Motor neuron (in vitro differentiated cells): Measurements from ENCODE around the gene GJD3. TPM values are rescaled to one million over a fixed set of nuclear protein-coding genes. Genes with fewer than 3 reads are reported as not detected.

ENCODE experiments used
- ATAC-seq, 8 experiments: fragments of 200-7000 bp; cut with Tn5 transposase; replicated peaks in 6 of 8; 2 replicates each; pipeline ENCODE4 v1.8.0; 2021; ENCODE audit warnings: mild to moderate bottlenecking in 8 of 8, moderate library complexity in 8 of 8
- H3K27ac ChIP-seq, 2 donors: fragments of 250-450 bp; sonication (Bioruptor Pico); 2 replicates each; pipeline ENCODE4 v1.9.0; 2021; ENCODE audit warnings: antibody characterized with exemption in 2 of 2, mild to moderate bottlenecking in 2 of 2, moderate library complexity in 1 of 2
- H3K4me1 ChIP-seq, 2 donors: fragments of 250-450 bp; sonication (Bioruptor Pico); replicated peaks in 1 of 2; 2 replicates each; pipeline ENCODE4 v1.6.1; 2021; ENCODE audit warnings: antibody characterized with exemption in 2 of 2, mild to moderate bottlenecking in 2 of 2, moderate library complexity in 1 of 2
- H3K4me3 ChIP-seq, 5 donors: fragments of 250-450 bp; sonication (Bioruptor Pico); 2 replicates each; pipeline ENCODE4 v1.9.0; 2021; ENCODE audit warnings: antibody characterized with exemption in 5 of 5, mild to moderate bottlenecking in 5 of 5, moderate library complexity in 4 of 5
- WGBS, 10 experiments: fragments of 450-650 bp; shearing (Covaris generic); methylation state at CpG; one replicate each; pipeline ENCODE4 v1.0.0; 2022; 5-methylcytosine and 5-hydroxymethylcytosine counted together
- in situ Hi-C, 9 experiments: fragments of 400-800 bp; cut with MboI; loops; one replicate each; pipeline ENCODE4 v1.15.0; 2021; ENCODE audit warnings: low sequenced_read_pairs in 9 of 9, low pct_unique_long_range_greater_than_20kb in 2 of 9; ENCODE audit not compliant: unreplicated experiment in 9 of 9
- total RNA-seq, 8 experiments: library from RNA; unstranded; fragments of 300-600 nt; gene quantifications; 2 replicates each; pipeline versions ENCODE4 v1.2.3 to v1.2.4, GENCODE V29; 2022

The GJD3 gene
- total RNA-seq, 8 experiments from 2014 or later: 0.36 to 2.8 (median 0.87) TPM; not detected in 1

- Histone ChIP-seq H3K27ac (peak overlapping the region; percentile 85 to 87), H3K4me3 (no peak overlapping the region), H3K4me1 (peaks cover 70 to 72% of the 10 kb centered on the region in 2 donors)
- 20 to 100% (median 82%) methylated on average over 1 of the region's 33 CpGs; no CpG with 5 or more reads in 4 of the 10 experiments for WGBS, 10 experiments
- peak in 5 of 8 experiments; percentile 25 to 78 (median 70) for ATAC-seq
- in situ Hi-C loops: loop anchor here in 6 of 9 experiments (10.0 to 25.0 kb wide), 4 partner anchors 51 to 206 kb away; partner anchors contain the start of genes RARA (in 4 of the 6) and CCR7 (in 1 of the 6)
Observed at GRCh38 chr17:40355804-40356758, 8.5 kb downstream of the GJD3 start.

DNA sequence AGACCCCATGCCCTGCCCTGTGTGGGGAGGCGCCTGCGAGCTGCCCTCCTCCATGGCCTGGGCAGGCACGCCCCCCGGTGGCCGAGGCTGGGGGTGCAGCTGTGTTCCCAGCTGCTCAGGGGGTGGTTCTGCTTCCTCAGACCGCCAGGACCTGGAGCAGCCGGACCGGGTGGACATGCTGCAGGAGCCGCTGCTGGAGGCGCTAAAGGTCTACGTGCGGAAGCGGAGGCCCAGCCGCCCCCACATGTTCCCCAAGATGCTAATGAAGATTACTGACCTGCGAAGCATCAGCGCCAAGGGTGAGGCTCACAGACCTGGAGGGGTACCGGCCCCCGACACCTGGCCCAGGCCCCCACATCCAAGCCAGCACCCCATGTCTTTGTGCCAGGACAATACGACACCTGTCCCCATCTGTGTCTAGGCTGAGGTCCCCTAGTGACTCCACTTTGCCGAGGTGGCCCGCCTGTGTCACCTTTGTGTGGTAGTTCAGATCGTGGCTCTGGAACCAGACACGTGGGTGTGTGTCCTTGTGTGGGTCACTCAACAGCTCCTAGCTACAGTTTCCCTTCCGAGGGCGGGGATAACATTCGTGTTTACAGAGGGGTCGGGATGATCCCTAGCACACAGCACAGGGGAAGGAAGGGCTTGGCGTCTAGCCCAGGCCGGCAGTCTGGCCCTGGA is 9.3 kb downstream of the GJD3 start:
- WGBS, 10 experiments: 48 to 77% (median 60%) methylated on average over 3 to 8 of the region's 29 CpGs; no CpG with 5 or more reads in 7 of the 10 experiments
- Histone ChIP-seq H3K4me3 (no peak overlapping the region), H3K27ac (peak overlapping the region; percentile 85 to 87), H3K4me1 (peaks cover 72 to 76% of the 10 kb centered on the region in 2 donors)
- in situ Hi-C loops: loop anchor here in 6 of 9 experiments (10.0 to 25.0 kb wide), 4 partner anchors 50 to 207 kb away; partner anchors contain the start of genes RARA (in 4 of the 6) and CCR7 (in 1 of the 6)
- ATAC-seq: peak; percentile 4 to 53 (median 10)

DNA sequence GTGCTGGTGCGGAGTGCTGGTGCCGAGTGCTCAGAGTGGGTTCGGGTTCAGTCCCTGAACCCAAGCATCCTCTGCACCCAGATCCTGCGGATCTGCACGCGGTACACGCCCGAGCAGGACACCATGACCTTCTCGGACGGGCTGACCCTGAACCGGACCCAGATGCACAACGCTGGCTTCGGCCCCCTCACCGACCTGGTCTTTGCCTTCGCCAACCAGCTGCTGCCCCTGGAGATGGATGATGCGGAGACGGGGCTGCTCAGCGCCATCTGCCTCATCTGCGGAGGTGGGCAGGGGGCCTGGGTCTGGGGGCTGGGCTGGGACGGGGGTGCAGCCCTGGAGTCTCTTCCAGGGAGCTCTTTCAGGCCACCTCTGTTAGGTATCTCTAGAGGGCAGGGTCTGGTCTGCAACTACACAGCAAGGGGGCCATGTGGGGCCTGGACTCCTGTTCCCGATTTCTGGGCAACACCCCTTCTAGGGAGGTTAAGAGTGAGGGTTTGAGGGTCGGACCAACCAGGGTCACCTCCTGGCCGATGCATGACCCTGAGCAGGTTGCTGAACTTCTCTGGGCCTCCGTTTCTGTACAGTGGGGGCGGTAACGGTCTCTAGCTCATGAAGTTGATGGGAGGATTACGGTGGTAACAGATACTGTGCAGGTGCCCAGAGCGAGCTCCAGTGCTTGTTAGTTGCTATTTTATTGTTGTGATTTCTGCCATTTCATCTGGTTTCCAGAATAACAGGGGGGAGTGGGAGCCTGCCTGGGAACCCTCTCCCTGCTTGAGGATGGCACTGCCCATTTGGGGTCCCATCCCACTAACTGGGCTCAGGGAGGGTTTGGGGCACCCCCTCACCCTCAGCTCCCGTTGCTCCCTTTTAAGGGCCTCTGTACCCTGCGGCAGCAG is 10.1 kb downstream of the GJD3 start:
- Histone ChIP-seq H3K27ac (peak overlapping the region; percentile 66 to 85), H3K4me1 (peaks cover 80 to 84% of the 10 kb centered on the region in 2 donors), H3K4me3 (no peak overlapping the region)
- 71 to 96% (median 80%) methylated on average over 1 to 8 of the region's 30 CpGs; no CpG with 5 or more reads in 5 of the 10 experiments for WGBS, 10 experiments
- in situ Hi-C loops: loop anchor here in 6 of 9 experiments (5.0 to 25.0 kb wide), 5 partner anchors 50 to 208 kb away; partner anchors contain the start of genes RARA (in 4 of the 6) and CCR7 (in 1 of the 6)
- ATAC-seq: no peak

GRCh38 chr17:40352779-40353394 is 11.7 kb downstream of the GJD3 start:
- 70 to 100% (median 80%) methylated on average over 3 to 7 of the region's 9 CpGs; no CpG with 5 or more reads in 7 of the 10 experiments for WGBS, 10 experiments
- Histone ChIP-seq H3K27ac (peak overlapping the region in 1 of 2 donors; percentile 99), H3K4me3 (no peak overlapping the region), H3K4me1 (peaks cover 92 to 93% of the 10 kb centered on the region in 2 donors)
- no peak for ATAC-seq
- in situ Hi-C loops: loop anchor here in 6 of 9 experiments (5.0 to 25.0 kb wide), 5 partner anchors 48 to 209 kb away; partner anchors contain the start of genes RARA (in 4 of the 6) and CCR7 (in 1 of the 6)

- no peak for ATAC-seq
- H3K27ac ChIP-seq: peak overlapping the region; percentile 93 to 99
- 14 to 100% (median 80%) methylated on average over 1 to 4 of the region's 7 CpGs; no CpG with 5 or more reads in 5 of the 10 experiments for WGBS, 10 experiments
- in situ Hi-C loops: loop anchor here in 6 of 9 experiments (5.0 to 25.0 kb wide), 5 partner anchors 48 to 210 kb away; partner anchors contain the start of genes RARA (in 4 of the 6) and CCR7 (in 1 of the 6)
- peaks cover 92 to 93% of the 10 kb centered on the region in 2 donors for H3K4me1 ChIP-seq
- H3K4me3 ChIP-seq: no peak overlapping the region
Observed at GRCh38 chr17:40352237-40352778, 12.2 kb downstream of the GJD3 start.

GRCh38 chr17:40351359-40352236 is 12.9 kb downstream of the GJD3 start:
- 13 to 100% (median 27%) methylated on average over 1 to 5 of the region's 27 CpGs; no CpG with 5 or more reads in 5 of the 10 experiments for WGBS, 10 experiments
- H3K4me3 ChIP-seq: peak overlapping the region; percentile 13 to 25 (median 14)

GRCh38 chr17:40350689-40351358 is 13.7 kb downstream of the GJD3 start:
- WGBS, 10 experiments: 20% methylated on average over 1 of the region's 17 CpGs; no CpG with 5 or more reads in 9 of the 10 experiments
- ATAC-seq: peak in 5 of 8 experiments; percentile 54 to 66 (median 57)
- H3K27ac ChIP-seq: peak overlapping the region; percentile 93 to 99
- in situ Hi-C loops: loop anchor here in 6 of 9 experiments (5.0 to 25.0 kb wide), 5 partner anchors 46 to 211 kb away; partner anchors contain the start of genes RARA (in 4 of the 6) and CCR7 (in 1 of the 6)
- peak overlapping the region; percentile 13 to 25 (median 15) for H3K4me3 ChIP-seq
- peaks cover 85 to 87% of the 10 kb centered on the region in 2 donors for H3K4me1 ChIP-seq

More at GRCh38 chr17:40351359-40352236, 12.9 kb downstream of the GJD3 start:
- in situ Hi-C loops: loop anchor here in 6 of 9 experiments (5.0 to 25.0 kb wide), 5 partner anchors 47 to 211 kb away; partner anchors contain the start of genes RARA (in 4 of the 6) and CCR7 (in 1 of the 6)
- Histone ChIP-seq H3K27ac (peak overlapping the region; percentile 93 to 99), H3K4me1 (peaks cover 92 to 94% of the 10 kb centered on the region in 2 donors)
- ATAC-seq: peak in 5 of 8 experiments; percentile 8 to 39 (median 19)

GRCh38 chr17:40349895-40350688 is 14.4 kb downstream of the GJD3 start:
- peak overlapping the region; percentile 93 to 99 for H3K27ac ChIP-seq
- WGBS, 10 experiments: 0 to 100% (median 31%) methylated on average over 1 to 7 of the region's 19 CpGs; no CpG with 5 or more reads in 4 of the 10 experiments
- peaks cover 77 to 80% of the 10 kb centered on the region in 2 donors for H3K4me1 ChIP-seq
- peak in 7 of 8 experiments; percentile 3 to 55 (median 50) for ATAC-seq
- in situ Hi-C loops: loop anchor here in 6 of 9 experiments (5.0 to 25.0 kb wide), 5 partner anchors 45 to 212 kb away; partner anchors contain the start of genes RARA (in 4 of the 6) and CCR7 (in 1 of the 6)
- peak overlapping the region; percentile 11 to 25 (median 15) for H3K4me3 ChIP-seq

- peak in 4 of 8 experiments; percentile 1 to 35 (median 8) for ATAC-seq
- 20 to 59% (median 40%) methylated on average over 1 to 5 of the region's 10 CpGs; no CpG with 5 or more reads in 7 of the 10 experiments for WGBS, 10 experiments
- in situ Hi-C loops: no loop called here
- Histone ChIP-seq H3K4me3 (peak overlapping the region in 4 of 5 donors; percentile 12 to 25 (median 19)), H3K27ac (peak overlapping the region; percentile 93 to 99), H3K4me1 (peaks cover 71 to 74% of the 10 kb centered on the region in 2 donors)
Observed at GRCh38 chr17:40349477-40349894, 15.1 kb downstream of the GJD3 start.
